HCT116 (cell line): ENCODE measurements around the gene TOX2. TPM values are rescaled to one million over a fixed set of nuclear protein-coding genes. Genes with fewer than 3 reads are reported as not detected.

Experiments
- ATAC-seq: fragments of 200-7000 bp; cut with Tn5 transposase; 2 replicates; pipeline ENCODE4 v1.9.1; 2020; ENCODE audit warnings: mild to moderate bottlenecking, moderate library complexity
- BruUV-seq: library from RNA; stranded (reverse); fragments of 400-500 nt; replicated peaks from 2 replicates; lab custom pipeline; 2021; lab: Mats Ljungman, UMichigan
- CTCF ChIA-PET: fragments of 300-600 bp; sonication (Branson Sonifier 250); formaldehyde crosslinking; loops from one replicate; lab custom pipeline; 2021; ENCODE audit warnings: antibody characterized with exemption; lab: Charles Lee
- POLR2A ChIA-PET: fragments of 300-600, 350-600 bp; sonication (Branson Sonifier 250); formaldehyde crosslinking; loops from one replicate; lab custom pipeline; 2021; ENCODE audit warnings: antibody characterized with exemption; lab: Charles Lee
- RAD21 ChIA-PET, 2 experiments: fragments of 300-600 bp; sonication (Branson Sonifier 250); formaldehyde crosslinking; loops; one replicate each; lab custom pipeline; 2023; ENCODE audit warnings: low total read pairs in 2 of 2; ENCODE audit not compliant: uncharacterized antibody in 2 of 2, unreplicated experiment in 2 of 2, low non-redundant PET in 1 of 2; lab: Charles Lee
- DNase-seq: peaks from one replicate; pipeline ENCODE4 v3.0.0-alpha.2; 2010; ENCODE audit warnings: low read depth, low spot score
- H2AFZ ChIP-seq: fragments of 200-600 bp; shearing (Covaris generic), sonication (generic); 2 replicates; pipeline ENCODE4 v1.6.1; 2017; ENCODE audit warnings: low read depth, mixed run types, mixed read lengths, antibody characterized with exemption, low read length; ENCODE audit not compliant: poor library complexity, severe bottlenecking
- H3K27ac ChIP-seq: 2 replicates; pipeline ENCODE4 v1.5.1; 2012; ENCODE audit warnings: low read depth, low read length
- H3K27me3 ChIP-seq: fragments of 200-600 bp; sonication (generic); 2 replicates; pipeline ENCODE4 v1.6.1; 2016; ENCODE audit warnings: mixed run types, low read length, mixed read lengths; ENCODE audit not compliant: insufficient read depth
- H3K36me3 ChIP-seq, 2 experiments: fragments of 200-500 bp in 1 of 2; fragments of 200-600 bp in 1 of 2; sonication (Bioruptor generic) in 1 of 2; sonication (generic) in 1 of 2; 2 replicates each; pipeline versions ENCODE4 v1.5.1 to v1.6.1; 2014 to 2016; ENCODE audit warnings: low read length in 2 of 2, inconsistent platforms in 1 of 2, mixed read lengths in 1 of 2, mixed run types in 1 of 2; ENCODE audit not compliant: insufficient read depth in 2 of 2, control insufficient read depth in 1 of 2
- H3K4me1 ChIP-seq, 2 experiments: fragments of 200-600 bp in 1 of 2; sonication (generic) in 1 of 2; 2 replicates each; pipeline versions ENCODE4 v1.5.1 to v1.6.1; 2012 to 2017; ENCODE audit warnings: low read length in 2 of 2, inconsistent platforms in 1 of 2, mild to moderate bottlenecking in 1 of 2, mixed read lengths in 1 of 2, mixed run types in 1 of 2, moderate library complexity in 1 of 2; ENCODE audit not compliant: insufficient read depth in 2 of 2, control insufficient read depth in 1 of 2
- H3K4me2 ChIP-seq: fragments of 200-600 bp; sonication (generic); 2 replicates; pipeline ENCODE4 v1.6.1; 2017; ENCODE audit warnings: mixed run types, low read length, mixed read lengths
- H3K4me3 ChIP-seq, 2 experiments: fragments of 200-600 bp in 1 of 2; sonication (generic) in 1 of 2; replicated peaks in 1 of 2; 2 replicates each; pipeline ENCODE4 v1.5.1; 2011 to 2016; ENCODE audit warnings: low read length in 2 of 2, control low read depth in 1 of 2, low read depth in 1 of 2, mild to moderate bottlenecking in 1 of 2, mixed read lengths in 1 of 2, mixed run types in 1 of 2
- H3K79me2 ChIP-seq: fragments of 200-600 bp; sonication (generic); 2 replicates; pipeline ENCODE4 v1.6.1; 2017; ENCODE audit warnings: mild to moderate bottlenecking, mixed run types, low read length, moderate library complexity, mixed read lengths; ENCODE audit not compliant: insufficient read depth
- H3K9ac ChIP-seq: fragments of 200-600 bp; sonication (generic); 2 replicates; pipeline ENCODE4 v1.6.1; 2016; ENCODE audit warnings: low read length, mixed read lengths
- H3K9me2 ChIP-seq: fragments of 200-600 bp; sonication (generic), shearing (Covaris generic); 2 replicates; pipeline ENCODE4 v1.6.1; 2017; ENCODE audit warnings: mixed run types, mild to moderate bottlenecking, moderate library complexity; ENCODE audit not compliant: insufficient read depth
- H3K9me3 ChIP-seq, 2 experiments: fragments of 200-500 bp in 1 of 2; fragments of 200-600 bp in 1 of 2; sonication (Bioruptor generic) in 1 of 2; sonication (generic) in 1 of 2; 2 replicates each; pipeline ENCODE4 v1.6.1; 2014 to 2017; ENCODE audit warnings: low read length in 2 of 2, mixed read lengths in 2 of 2, inconsistent platforms in 1 of 2, low read depth in 1 of 2, mild to moderate bottlenecking in 1 of 2, mixed run types in 1 of 2, moderate library complexity in 1 of 2; ENCODE audit not compliant: control insufficient read depth in 1 of 2, insufficient read depth in 1 of 2
- H4K20me1 ChIP-seq: fragments of 200-600 bp; sonication (generic), shearing (Covaris generic); 2 replicates; pipeline ENCODE4 v1.6.1; 2017; ENCODE audit warnings: mixed run types, mild to moderate bottlenecking, moderate library complexity; ENCODE audit not compliant: insufficient read depth
- CBX3 ChIP-seq: IDR thresholded peaks from 2 replicates; pipeline ENCODE4 v1.6.1; 2012; ENCODE audit warnings: low read depth
- CEBPB ChIP-seq: IDR thresholded peaks from 2 replicates; pipeline ENCODE4 v1.6.1; 2012; ENCODE audit warnings: low read depth
- EGR1 ChIP-seq: IDR thresholded peaks from 2 replicates; pipeline ENCODE4 v1.6.1; 2012; ENCODE audit warnings: low read depth
- ELF1 ChIP-seq: IDR thresholded peaks from 2 replicates; pipeline ENCODE4 v1.6.1; 2012; ENCODE audit warnings: low read depth, borderline replicate concordance
- EZH2 ChIP-seq: fragments of 200-600 bp; sonication (generic); IDR thresholded peaks from 2 replicates; pipeline ENCODE4 v1.6.1; 2017; ENCODE audit warnings: antibody characterized with exemption, mixed run types
- EZH2phosphoT487 ChIP-seq: fragments of 200-600 bp; IDR thresholded peaks from 2 replicates; pipeline ENCODE4 v1.6.1; 2018; ENCODE audit warnings: antibody characterized with exemption, borderline replicate concordance
- FOSL1 ChIP-seq: IDR thresholded peaks from 2 replicates; pipeline ENCODE4 v1.6.1; 2012; ENCODE audit warnings: low read depth
- JUND ChIP-seq: IDR thresholded peaks from 2 replicates; pipeline ENCODE4 v1.6.1; 2012
- POLR2A ChIP-seq: IDR thresholded peaks from 2 replicates; pipeline ENCODE4 v1.7.0; 2011; ENCODE audit warnings: borderline replicate concordance; ENCODE audit not compliant: insufficient read depth, insufficient read length; ENCODE audit errors: extremely low read depth
- POLR2AphosphoS5 ChIP-seq: IDR thresholded peaks from 2 replicates; pipeline ENCODE4 v1.6.1; 2011; ENCODE audit warnings: mild to moderate bottlenecking, low read depth, low read length, moderate library complexity
- RAD21 ChIP-seq: IDR thresholded peaks from 2 replicates; pipeline ENCODE4 v1.6.1; 2012; ENCODE audit warnings: low read depth, mild to moderate bottlenecking
- REST ChIP-seq: IDR thresholded peaks from 2 replicates; pipeline ENCODE4 v1.6.1; 2012; ENCODE audit warnings: low read depth
- SIN3A ChIP-seq: IDR thresholded peaks from 2 replicates; pipeline ENCODE4 v1.6.1; 2012; ENCODE audit warnings: low read depth
- SP1 ChIP-seq: IDR thresholded peaks from 2 replicates; pipeline ENCODE4 v1.6.1; 2012; ENCODE audit warnings: low read depth
- SRF ChIP-seq: IDR thresholded peaks from 2 replicates; pipeline ENCODE4 v1.6.1; 2012; ENCODE audit warnings: low read depth
- YY1 ChIP-seq: IDR thresholded peaks from 2 replicates; pipeline ENCODE4 v1.6.1; 2011; ENCODE audit warnings: low read length, low read depth, moderate library complexity, mild to moderate bottlenecking; ENCODE audit not compliant: insufficient replicate concordance; ENCODE audit errors: extremely low read depth
- ZFX ChIP-seq: fragments of 450-650 bp; IDR thresholded peaks from 2 replicates; pipeline ENCODE4 v1.6.1; 2017
- ZNF274 ChIP-seq: fragments of 200-500 bp; sonication (Bioruptor generic); IDR thresholded peaks from 2 replicates; pipeline ENCODE4 v1.6.1; 2014; ENCODE audit warnings: mild to moderate bottlenecking, low read depth, low read length, inconsistent platforms
- intact Hi-C: fragments of 100-400 bp; cut with micrococcal nuclease; formaldehyde crosslinking; loops from 2 replicates; pipeline ENCODE4 v1.10.0; 2022
- total RNA-seq: library from RNA; stranded (reverse); gene quantifications from one replicate; pipeline ENCODE4 v1.2.1, GENCODE V29; 2021; ENCODE audit not compliant: unreplicated experiment
- TF ChIP-seq, protein P1 (sequence below): IDR thresholded peaks from 2 replicates; pipeline ENCODE4 v1.6.1; 2012
- TF ChIP-seq, protein P2 (sequence below), 3 experiments: fragments of 200-600 bp in 1 of 3; sonication (generic) in 1 of 3; IDR thresholded peaks in 2 of 3; conservative IDR thresholded peaks in 1 of 3; 2 replicates each; pipeline ENCODE4 v1.5.1; 2012 to 2017; ENCODE audit warnings: low read depth in 2 of 3, low read length in 2 of 3, antibody characterized with exemption in 1 of 3, borderline replicate concordance in 1 of 3, control low read depth in 1 of 3, mild to moderate bottlenecking in 1 of 3, mixed read lengths in 1 of 3, mixed run types in 1 of 3, moderate library complexity in 1 of 3; ENCODE audit not compliant: insufficient read depth in 1 of 3

Gene TOX2
- total RNA-seq, 1 experiment from 2014 or later = 39.6 TPM

DNA sequence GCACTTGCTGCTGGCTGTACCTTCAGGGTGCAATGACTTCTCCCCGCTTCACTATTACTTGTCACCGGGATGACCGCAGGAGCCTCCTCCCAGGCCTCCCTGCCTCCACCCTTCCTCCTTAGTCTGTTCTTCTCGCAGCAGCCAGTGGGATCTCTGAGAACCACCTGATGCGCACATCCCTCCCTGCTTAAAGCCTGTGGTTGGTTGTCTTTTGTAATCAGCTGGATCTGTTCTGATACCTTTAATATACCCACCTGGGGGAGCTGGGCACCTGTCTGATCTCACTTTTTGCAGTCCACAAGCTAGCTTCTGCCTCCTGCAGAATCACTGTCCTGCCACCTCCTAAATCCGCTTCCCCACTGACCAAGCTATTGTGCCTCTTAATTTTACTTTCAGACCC, 34.6 kb downstream of the TOX2 start:
- BruUV-seq = no TSS peak

More for the DNA sequence above, 34.6 kb downstream of the TOX2 start:
- no peak for ATAC-seq
- Histone ChIP-seq H3K27me3 (no peaks in the 10 kb centered on the region), H3K4me1 (peaks cover 35 to 52% of the 10 kb centered on the region in 2 experiments), H3K79me2 (peaks cover 4% of the 10 kb centered on the region; the same call in 1 of the 2 replicates), H4K20me1 (no peaks in the 10 kb centered on the region), H3K9me2 (no peaks in the 10 kb centered on the region), H3K4me3 (no peak overlapping the region), H2AFZ (no peak overlapping the region), H3K9ac (no peak overlapping the region), H3K27ac (no peak overlapping the region), H3K9me3 (no peaks in the 10 kb centered on the region), H3K36me3 (no peaks in the 10 kb centered on the region), H3K4me2 (no peak overlapping the region)
- CTCF ChIA-PET = no interaction called here
- intact Hi-C loops = no loop called here
- POLR2A ChIA-PET = no interaction called here
- RAD21 ChIA-PET = no interaction called here
- TF ChIP-seq CEBPB (no peak), ZNF274 (no peak), EZH2 (no peak), ZFX (no peak), REST (no peak), FOSL1 (no peak), SRF (no peak), YY1 (no peak), RAD21 (no peak), ELF1 (no peak), CBX3 (no peak), EZH2phosphoT487 (no peak), JUND (no peak), POLR2AphosphoS5 (no peak), SIN3A (no peak), EGR1 (no peak), SP1 (no peak), POLR2A (no peak)
- TF ChIP-seq, protein P1, sequence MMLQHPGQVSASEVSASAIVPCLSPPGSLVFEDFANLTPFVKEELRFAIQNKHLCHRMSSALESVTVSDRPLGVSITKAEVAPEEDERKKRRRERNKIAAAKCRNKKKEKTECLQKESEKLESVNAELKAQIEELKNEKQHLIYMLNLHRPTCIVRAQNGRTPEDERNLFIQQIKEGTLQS = no peak
- TF ChIP-seq, protein P2, sequence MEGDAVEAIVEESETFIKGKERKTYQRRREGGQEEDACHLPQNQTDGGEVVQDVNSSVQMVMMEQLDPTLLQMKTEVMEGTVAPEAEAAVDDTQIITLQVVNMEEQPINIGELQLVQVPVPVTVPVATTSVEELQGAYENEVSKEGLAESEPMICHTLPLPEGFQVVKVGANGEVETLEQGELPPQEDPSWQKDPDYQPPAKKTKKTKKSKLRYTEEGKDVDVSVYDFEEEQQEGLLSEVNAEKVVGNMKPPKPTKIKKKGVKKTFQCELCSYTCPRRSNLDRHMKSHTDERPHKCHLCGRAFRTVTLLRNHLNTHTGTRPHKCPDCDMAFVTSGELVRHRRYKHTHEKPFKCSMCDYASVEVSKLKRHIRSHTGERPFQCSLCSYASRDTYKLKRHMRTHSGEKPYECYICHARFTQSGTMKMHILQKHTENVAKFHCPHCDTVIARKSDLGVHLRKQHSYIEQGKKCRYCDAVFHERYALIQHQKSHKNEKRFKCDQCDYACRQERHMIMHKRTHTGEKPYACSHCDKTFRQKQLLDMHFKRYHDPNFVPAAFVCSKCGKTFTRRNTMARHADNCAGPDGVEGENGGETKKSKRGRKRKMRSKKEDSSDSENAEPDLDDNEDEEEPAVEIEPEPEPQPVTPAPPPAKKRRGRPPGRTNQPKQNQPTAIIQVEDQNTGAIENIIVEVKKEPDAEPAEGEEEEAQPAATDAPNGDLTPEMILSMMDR (IDR thresholded peaks at IDR 0.05 in 2 of 3, conservative IDR thresholded peaks at IDR 0.05 in 1 of 3; ENCODE audit: borderline replicate concordance in 1 of 3, insufficient read depth in 1 of 3, low read depth in 2 of 3, low read length in 2 of 3) = no peak
- DNase-seq = no peak
